GM19328 (cell line): ENCODE results near the gene KCNJ4.

Experiments used
- ATAC-seq: cut with Tn5 transposase; IDR thresholded peaks from one replicate; pipeline ENCODE4 v1.9.1; 2021; ENCODE audit warnings: mild to moderate bottlenecking, moderate library complexity; ENCODE audit not compliant: unreplicated experiment

The KCNJ4 gene

GRCh38 chr22:38453066-38453672 is 1.8 kb downstream of the KCNJ4 start:
- ATAC-seq, result no peak

- ATAC-seq, result no peak
Observed at GRCh38 chr22:38452373-38453065, 2.5 kb downstream of the KCNJ4 start.

- ATAC-seq, result no peak
Observed at GRCh38 chr22:38451864-38452263, 3.1 kb downstream of the KCNJ4 start.

- no peak for ATAC-seq
Observed at GRCh38 chr22:38451404-38451803, 3.6 kb downstream of the KCNJ4 start.

- ATAC-seq, result no peak
Observed at GRCh38 chr22:38450234-38450797, 4.7 kb downstream of the KCNJ4 start.

- no peak for ATAC-seq
Observed at GRCh38 chr22:38449776-38450175, 5.2 kb downstream of the KCNJ4 start.

GRCh38 chr22:38448945-38449745 is 5.9 kb downstream of the KCNJ4 start:
- no peak for ATAC-seq

GRCh38 chr22:38446018-38446601 is 8.9 kb downstream of the KCNJ4 start:
- no peak for ATAC-seq

GRCh38 chr22:38444783-38445182 is 10.2 kb downstream of the KCNJ4 start:
- no peak for ATAC-seq

- no peak for ATAC-seq
Observed at GRCh38 chr22:38443628-38444521, 11.1 kb downstream of the KCNJ4 start.

GRCh38 chr22:38442967-38443627 is 11.9 kb downstream of the KCNJ4 start:
- ATAC-seq, result no peak

- ATAC-seq, result no peak
Observed at GRCh38 chr22:38441620-38442287, 13.2 kb downstream of the KCNJ4 start.

- no peak for ATAC-seq
Observed at GRCh38 chr22:38440747-38441350, 14.2 kb downstream of the KCNJ4 start.

- ATAC-seq, result no peak
Observed at GRCh38 chr22:38437416-38437815, 17.6 kb downstream of the KCNJ4 start.

GRCh38 chr22:38436629-38437395 is 18.2 kb downstream of the KCNJ4 start:
- ATAC-seq, result no peak

GRCh38 chr22:38435965-38436364 is 19.0 kb downstream of the KCNJ4 start:
- no peak for ATAC-seq

GRCh38 chr22:38435010-38435409 is 20.0 kb downstream of the KCNJ4 start:
- no peak for ATAC-seq

GRCh38 chr22:38433871-38434270 is 21.1 kb downstream of the KCNJ4 start:
- ATAC-seq, result no peak
